Karpas-422 (cell line): Measurements from ENCODE around the gene FASTKD1. TPM values are rescaled to one million over a fixed set of nuclear protein-coding genes. Genes with fewer than 3 reads are reported as not detected.
"Not testable (repeated sequence)": the region's sequence is repeated elsewhere in the genome, so short reads cannot be mapped to it uniquely, and the experiment has no call there.

Source experiments
- DNase-seq: peaks from one replicate; pipeline ENCODE4 v3.0.0-alpha.2; 2015
- H2AFZ ChIP-seq: fragments of 200-600 bp; sonication (generic); 2 replicates; pipeline ENCODE4 v1.6.1; 2014; ENCODE audit warnings: antibody characterized with exemption, low read length, mixed read lengths
- H3K27ac ChIP-seq: fragments of 200-600 bp; sonication (generic); 2 replicates; pipeline ENCODE4 v1.5.1; 2014; ENCODE audit warnings: mild to moderate bottlenecking, low read length, moderate library complexity
- H3K27me3 ChIP-seq: fragments of 200-600 bp; sonication (generic); 2 replicates; pipeline ENCODE4 v1.6.1; 2014; ENCODE audit warnings: low read length, mixed read lengths
- H3K36me3 ChIP-seq: fragments of 200-600 bp; sonication (generic); 2 replicates; pipeline ENCODE4 v1.6.1; 2014; ENCODE audit warnings: low read length, mixed read lengths; ENCODE audit not compliant: insufficient read depth
- H3K4me1 ChIP-seq: fragments of 200-600 bp; sonication (generic); 2 replicates; pipeline ENCODE4 v1.6.1; 2014; ENCODE audit warnings: mild to moderate bottlenecking, low read length, mixed read lengths
- H3K4me2 ChIP-seq: fragments of 200-600 bp; sonication (generic); 2 replicates; pipeline ENCODE4 v1.6.1; 2014; ENCODE audit warnings: low read length, low read depth, mild to moderate bottlenecking; ENCODE audit not compliant: poor library complexity, severe bottlenecking
- H3K4me3 ChIP-seq: fragments of 200-600 bp; sonication (generic); 2 replicates; pipeline ENCODE4 v1.5.1; 2014; ENCODE audit warnings: mild to moderate bottlenecking, antibody characterized with exemption, low read length, mixed read lengths
- H3K79me2 ChIP-seq: fragments of 200-600 bp; sonication (generic); 2 replicates; pipeline ENCODE4 v1.6.1; 2014; ENCODE audit warnings: mild to moderate bottlenecking, low read length, mixed read lengths
- H3K9ac ChIP-seq: fragments of 200-600 bp; sonication (generic); 2 replicates; pipeline ENCODE4 v1.6.0; 2014; ENCODE audit warnings: low read length
- H3K9me2 ChIP-seq: fragments of 200-600 bp; sonication (generic), shearing (Covaris generic); replicated peaks from 2 replicates; pipeline ENCODE4 v1.6.0; 2014; ENCODE audit warnings: mild to moderate bottlenecking, low read length, moderate library complexity; ENCODE audit not compliant: insufficient read depth
- H3K9me3 ChIP-seq: fragments of 300-700, 200-600 bp; sonication (generic); 2 replicates; pipeline ENCODE4 v1.6.1; 2014; ENCODE audit warnings: low read length, mixed read lengths
- H4K20me1 ChIP-seq: fragments of 200-600 bp; sonication (generic); 2 replicates; pipeline ENCODE4 v1.6.1; 2014; ENCODE audit warnings: mild to moderate bottlenecking, antibody characterized with exemption, low read length, low read depth; ENCODE audit not compliant: insufficient read depth
- total RNA-seq: library from RNA; depleted of rRNA; stranded (reverse); fragments of >200 nt; shearing (Covaris generic); gene quantifications from 2 replicates; pipeline ENCODE4 v1.2.3, GENCODE V29; 2014; ENCODE audit warnings: low replicate concordance

The FASTKD1 gene
- total RNA-seq, 1 experiment from 2014 or later, result 46.6 TPM

DNA sequence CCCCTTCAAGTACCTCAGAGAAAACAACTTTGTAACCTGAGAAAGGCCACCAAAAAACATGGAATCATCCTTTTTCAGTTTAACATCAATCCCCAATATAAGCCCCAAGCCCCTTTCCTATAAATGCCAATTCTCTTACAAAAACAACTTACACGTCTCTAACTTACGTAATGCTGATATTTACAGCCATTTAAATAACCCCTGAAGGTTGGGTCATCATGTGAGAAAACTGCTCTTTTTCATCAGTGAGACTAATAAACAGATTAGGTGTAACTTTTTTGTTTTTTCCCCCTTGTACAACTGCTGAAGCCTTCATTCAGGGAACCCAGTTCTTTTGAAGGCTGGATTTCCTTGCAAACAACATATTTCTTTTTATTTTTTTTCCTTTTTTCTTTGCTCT, 3.7 kb downstream of the FASTKD1 start:
- peaks cover 64% of the 10 kb centered on the region for H3K79me2 ChIP-seq
- H3K4me3 ChIP-seq, result no peak overlapping the region
- no peak overlapping the region for H3K9ac ChIP-seq
- H3K27me3 ChIP-seq, result no peaks in the 10 kb centered on the region
- no peak overlapping the region for H2AFZ ChIP-seq
- peaks cover 17% of the 10 kb centered on the region for H3K36me3 ChIP-seq
- peaks cover 17% of the 10 kb centered on the region for H3K4me1 ChIP-seq
- H4K20me1 ChIP-seq, result no peaks in the 10 kb centered on the region
- DNase-seq, result no peak
- peaks cover 4% of the 10 kb centered on the region; the same call in 1 of the 2 replicates for H3K9me3 ChIP-seq
- no peaks in the 10 kb centered on the region for H3K9me2 ChIP-seq
- no peak overlapping the region for H3K27ac ChIP-seq
- peak overlapping the region; percentile 31 for H3K4me2 ChIP-seq

DNA sequence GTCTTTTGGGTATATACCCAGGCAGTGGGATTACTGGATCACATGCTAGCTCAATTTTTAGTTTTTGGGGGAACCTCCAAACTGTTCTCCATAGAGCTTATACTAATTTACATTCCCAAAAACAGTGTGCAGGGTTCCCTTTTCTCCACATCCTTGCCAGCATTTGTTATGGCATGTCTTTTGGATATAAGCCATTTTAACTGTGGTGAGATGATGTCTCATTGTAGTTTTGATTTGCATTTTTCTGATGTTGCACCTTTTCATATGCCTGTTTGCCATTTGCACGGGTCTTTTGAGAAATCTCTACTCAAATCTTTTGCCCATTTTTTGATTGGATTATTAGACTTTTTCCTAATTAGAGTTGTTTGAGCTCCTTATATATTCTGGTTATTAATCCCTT, 8.0 kb downstream of the FASTKD1 start:
- no peak overlapping the region for H3K4me2 ChIP-seq
- H3K4me3 ChIP-seq, result no peak overlapping the region
- no peaks in the 10 kb centered on the region for H3K27me3 ChIP-seq
- H3K9me2 ChIP-seq, result no peaks in the 10 kb centered on the region
- no peak overlapping the region for H3K9ac ChIP-seq
- peaks cover 31% of the 10 kb centered on the region for H3K36me3 ChIP-seq
- H3K4me1 ChIP-seq, result peaks cover 6% of the 10 kb centered on the region; the same call in 1 of the 2 replicates
- H2AFZ ChIP-seq, result no peak overlapping the region
- H3K27ac ChIP-seq, result no peak overlapping the region
- H3K79me2 ChIP-seq, result peaks cover 38% of the 10 kb centered on the region
- H4K20me1 ChIP-seq, result no peaks in the 10 kb centered on the region
- no peak for DNase-seq
- H3K9me3 ChIP-seq, result peaks cover 4% of the 10 kb centered on the region; the same call in 1 of the 2 replicates

DNA sequence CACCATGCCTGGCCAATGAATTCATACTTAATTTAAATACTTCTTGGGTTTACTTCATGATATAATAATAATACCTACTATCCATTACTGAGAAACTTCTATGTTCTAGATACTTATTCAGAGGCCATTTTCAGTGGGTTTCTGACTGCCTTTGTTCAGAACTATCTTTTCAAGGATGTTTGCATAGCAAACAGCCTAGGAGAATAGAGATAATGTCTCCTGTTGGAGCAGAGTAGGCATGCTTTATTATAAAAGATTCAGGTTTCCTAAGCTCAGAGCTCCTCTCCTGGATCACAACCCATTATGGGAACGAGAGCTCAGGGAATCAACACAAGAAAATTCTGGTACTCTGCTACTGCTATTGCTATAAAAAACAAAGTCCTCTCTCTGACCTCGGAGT, 11.1 kb downstream of the FASTKD1 start:
- Histone ChIP-seq H2AFZ (no peak overlapping the region), H3K4me2 (no peak overlapping the region), H3K27me3 (no peaks in the 10 kb centered on the region), H3K27ac (no peak overlapping the region), H3K9ac (no peak overlapping the region), H3K4me3 (no peak overlapping the region), H3K9me3 (peaks cover 4% of the 10 kb centered on the region; the same call in 1 of the 2 replicates), H3K36me3 (peaks cover 33% of the 10 kb centered on the region), H4K20me1 (no peaks in the 10 kb centered on the region), H3K79me2 (peaks cover 12% of the 10 kb centered on the region), H3K9me2 (no peaks in the 10 kb centered on the region), H3K4me1 (no peaks in the 10 kb centered on the region)
- no peak for DNase-seq

DNA sequence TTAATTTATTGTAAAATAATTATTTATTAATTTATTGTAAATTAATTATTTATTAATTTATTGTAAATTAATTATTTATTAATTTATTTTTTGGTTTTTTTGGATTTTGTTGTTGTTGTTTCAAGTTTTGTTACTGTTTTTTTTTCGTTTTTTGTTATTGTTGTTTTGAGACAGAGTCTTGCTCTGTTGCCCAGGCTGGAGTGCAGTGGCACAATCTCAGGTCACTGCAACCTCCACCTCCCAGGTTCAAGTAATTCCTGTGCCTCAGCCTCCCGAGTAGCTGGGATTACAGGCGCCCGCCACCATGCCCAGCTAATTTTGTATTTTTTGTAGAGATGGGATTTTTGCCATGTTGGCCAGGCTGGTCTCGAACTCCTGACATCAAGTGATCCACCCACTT, 11.6 kb downstream of the FASTKD1 start:
- not testable (repeated sequence) for H2AFZ ChIP-seq, H4K20me1 ChIP-seq, DNase-seq, H3K27me3 ChIP-seq, H3K9me3 ChIP-seq, H3K9ac ChIP-seq, H3K4me2 ChIP-seq, H3K9me2 ChIP-seq, H3K4me3 ChIP-seq, H3K4me1 ChIP-seq, H3K27ac ChIP-seq
- peaks cover 11% of the 10 kb centered on the region for H3K79me2 ChIP-seq
- peaks cover 31% of the 10 kb centered on the region for H3K36me3 ChIP-seq

DNA sequence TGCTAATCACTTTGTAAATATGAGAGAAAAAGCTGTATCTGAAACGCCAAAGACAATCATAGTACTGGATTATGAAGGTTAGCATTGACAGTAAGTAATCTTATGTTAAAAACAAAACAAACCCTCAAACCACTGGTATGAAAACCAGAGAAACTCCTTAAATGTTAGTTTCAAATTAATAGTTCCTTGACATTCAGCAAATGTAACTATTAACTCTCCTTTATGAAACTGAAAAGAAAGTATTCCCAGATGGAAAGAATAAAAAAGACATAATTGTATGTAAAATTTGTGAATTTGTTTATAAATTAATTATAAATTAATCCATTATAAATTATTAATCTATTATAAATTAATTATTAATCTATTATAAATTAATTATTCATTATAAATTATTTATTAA, 12.3 kb downstream of the FASTKD1 start:
- Histone ChIP-seq H3K27me3 (no peaks in the 10 kb centered on the region), H3K4me1 (no peaks in the 10 kb centered on the region), H3K9me3 (peaks cover 4% of the 10 kb centered on the region; the same call in 1 of the 2 replicates), H3K9ac (no peak overlapping the region), H4K20me1 (no peaks in the 10 kb centered on the region), H3K4me2 (no peak overlapping the region), H3K27ac (no peak overlapping the region), H3K4me3 (no peak overlapping the region), H3K79me2 (peaks cover 8% of the 10 kb centered on the region), H2AFZ (no peak overlapping the region), H3K9me2 (no peaks in the 10 kb centered on the region), H3K36me3 (peaks cover 30% of the 10 kb centered on the region)
- no peak for DNase-seq

DNA sequence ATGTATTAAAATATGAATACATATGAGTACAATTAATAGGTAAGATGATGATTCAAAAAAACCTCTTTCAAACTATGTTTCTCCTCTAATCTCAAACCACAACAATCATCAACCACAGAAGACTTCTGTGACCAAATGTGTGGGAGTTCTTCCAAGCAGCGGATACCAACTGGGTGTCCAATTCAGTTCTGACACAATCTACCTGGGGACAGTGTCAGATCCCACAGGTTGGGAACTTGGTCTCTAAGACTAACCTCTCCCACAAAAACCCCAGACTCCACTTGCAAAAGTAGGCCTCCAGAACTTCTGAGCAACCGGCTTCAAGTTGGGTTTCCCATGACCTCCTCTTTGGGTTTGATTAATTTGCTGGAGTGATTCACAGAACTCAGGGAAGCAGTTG, 26.9 kb downstream of the FASTKD1 start:
- Histone ChIP-seq H3K27ac (no peak overlapping the region), H3K9ac (no peak overlapping the region), H3K36me3 (peaks cover 13% of the 10 kb centered on the region), H3K4me2 (no peak overlapping the region), H2AFZ (no peak overlapping the region), H3K79me2 (0 out of 2 replicates have a peak, but pooled peaks cover 3% of the 10 kb centered on the region), H3K9me3 (no peaks in the 10 kb centered on the region), H3K4me1 (no peaks in the 10 kb centered on the region), H3K4me3 (no peak overlapping the region), H3K9me2 (no peaks in the 10 kb centered on the region), H4K20me1 (no peaks in the 10 kb centered on the region), H3K27me3 (no peaks in the 10 kb centered on the region)
- no peak for DNase-seq

DNA sequence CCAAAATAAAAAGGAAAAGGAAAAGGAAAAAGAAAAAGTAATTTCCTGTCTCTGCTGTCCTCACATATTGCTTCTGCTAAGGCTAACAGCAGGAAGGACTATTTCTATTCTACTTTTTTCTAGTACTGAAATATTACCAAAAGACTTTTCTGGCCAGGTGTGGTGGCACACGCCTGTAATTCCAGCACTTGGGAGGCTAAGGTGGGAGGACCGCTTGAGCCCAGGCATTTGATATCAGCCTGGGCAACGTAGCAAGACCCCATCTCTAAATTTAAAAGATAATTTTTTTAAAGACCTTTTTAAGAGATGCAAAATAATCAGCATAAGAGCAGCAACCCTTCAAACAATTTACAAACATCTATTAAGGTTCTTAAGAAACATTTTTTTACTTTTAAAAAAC, 31.2 kb downstream of the FASTKD1 start:
- no peaks in the 10 kb centered on the region for H3K27me3 ChIP-seq
- H2AFZ ChIP-seq, result no peak overlapping the region
- no peak overlapping the region for H3K27ac ChIP-seq
- H3K4me1 ChIP-seq, result no peaks in the 10 kb centered on the region
- H3K4me3 ChIP-seq, result no peak overlapping the region
- H3K9ac ChIP-seq, result no peak overlapping the region
- 0 out of 2 replicates have a peak, but pooled peaks cover 3% of the 10 kb centered on the region for H3K79me2 ChIP-seq
- no peaks in the 10 kb centered on the region for H3K9me2 ChIP-seq
- H3K36me3 ChIP-seq, result peaks cover 4% of the 10 kb centered on the region; the same call in 1 of the 2 replicates
- no peaks in the 10 kb centered on the region for H3K9me3 ChIP-seq
- no peak overlapping the region for H3K4me2 ChIP-seq
- H4K20me1 ChIP-seq, result no peaks in the 10 kb centered on the region
- no peak for DNase-seq

DNA sequence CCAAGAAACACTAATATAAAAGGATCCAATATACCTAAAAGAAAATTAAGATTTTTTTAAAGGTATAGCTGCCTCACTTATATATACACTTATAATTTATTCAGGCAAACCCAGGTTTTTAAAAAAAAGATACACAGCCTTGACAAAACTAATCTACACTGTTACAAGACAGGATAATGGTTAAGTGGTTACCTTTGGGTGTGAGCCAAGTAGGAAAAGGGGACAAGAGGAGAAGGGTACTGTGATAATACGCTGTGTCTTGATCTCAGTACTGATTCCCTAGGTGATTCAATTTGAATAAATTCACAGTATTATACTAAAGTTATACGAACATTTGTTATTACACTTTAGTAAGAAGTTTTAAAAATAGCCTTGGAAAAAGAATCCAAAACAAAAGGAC, 33.5 kb downstream of the FASTKD1 start:
- no peaks in the 10 kb centered on the region for H3K9me2 ChIP-seq
- H3K4me2 ChIP-seq, result no peak overlapping the region
- no peaks in the 10 kb centered on the region for H4K20me1 ChIP-seq
- H3K79me2 ChIP-seq, result no peaks in the 10 kb centered on the region
- H3K36me3 ChIP-seq, result peaks cover 10% of the 10 kb centered on the region; the same call in 1 of the 2 replicates
- H3K27me3 ChIP-seq, result no peaks in the 10 kb centered on the region
- no peaks in the 10 kb centered on the region for H3K4me1 ChIP-seq
- no peak overlapping the region for H3K9ac ChIP-seq
- no peak overlapping the region for H3K4me3 ChIP-seq
- no peak overlapping the region for H3K27ac ChIP-seq
- H2AFZ ChIP-seq, result no peak overlapping the region
- H3K9me3 ChIP-seq, result no peaks in the 10 kb centered on the region
- DNase-seq, result no peak

DNA sequence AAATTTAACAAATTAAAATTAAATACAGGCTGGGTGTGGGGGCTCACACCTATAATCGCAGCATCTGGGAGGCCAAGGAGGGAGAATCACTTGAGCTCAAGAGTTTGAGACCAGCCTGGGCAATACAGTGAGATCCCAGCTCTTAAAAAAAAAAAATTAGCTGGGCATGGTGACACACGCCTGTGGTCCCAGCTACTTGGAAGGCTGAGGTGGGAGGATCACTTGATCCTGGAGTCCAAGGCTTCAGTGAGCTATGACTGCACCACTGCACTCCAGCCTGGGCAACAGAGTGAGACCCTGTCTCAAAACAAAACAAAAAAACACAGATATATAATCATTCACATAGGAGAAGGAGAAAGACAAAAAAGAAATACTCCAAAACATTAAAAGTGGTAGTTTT, 34.2 kb downstream of the FASTKD1 start:
- peaks cover 10% of the 10 kb centered on the region; the same call in 1 of the 2 replicates for H3K36me3 ChIP-seq
- H3K9me3 ChIP-seq, H2AFZ ChIP-seq, H3K27ac ChIP-seq, H3K4me1 ChIP-seq, H3K9ac ChIP-seq, DNase-seq, H3K4me2 ChIP-seq, H3K79me2 ChIP-seq, H3K27me3 ChIP-seq, H3K4me3 ChIP-seq, H3K9me2 ChIP-seq, H4K20me1 ChIP-seq: not testable (repeated sequence)
